Astrocyte (in vitro differentiated cells and primary cell): ENCODE measurements around the gene SELE.
"Not testable (repeated sequence)": the region's sequence is repeated elsewhere in the genome, so short reads cannot be mapped to it uniquely, and the experiment has no call there.

Experiments used
- EZH2 ChIP-seq: IDR thresholded peaks from 2 replicates; pipeline ENCODE4 v1.6.1; 2012; ENCODE audit warnings: mild to moderate bottlenecking, low read length, inconsistent platforms; ENCODE audit not compliant: insufficient read depth
- TF ChIP-seq, protein P1 (sequence below): IDR thresholded peaks from 2 replicates; pipeline ENCODE4 v1.5.1; 2011; ENCODE audit warnings: low read depth, mild to moderate bottlenecking, inconsistent platforms, low read length, moderate library complexity; ENCODE audit not compliant: insufficient read depth

DNA sequence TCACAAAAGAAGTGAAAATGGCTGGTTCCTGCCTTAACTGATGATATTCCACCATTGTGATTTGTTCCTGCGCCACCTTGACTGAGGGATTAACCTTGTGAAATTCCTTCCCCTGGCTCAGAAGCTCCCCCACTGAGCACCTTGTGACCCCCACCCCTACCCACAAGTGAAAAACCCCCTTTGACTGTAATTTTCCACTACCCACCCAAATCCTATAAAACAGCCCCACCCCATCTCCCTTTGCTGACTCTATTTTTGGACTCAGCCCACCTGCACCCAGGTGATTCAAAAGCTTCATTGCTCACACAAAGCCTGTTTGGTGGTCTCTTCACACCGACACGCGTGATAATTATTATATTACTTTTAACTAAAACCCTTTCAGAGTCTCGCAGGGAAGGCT lies 45.5 kb downstream of the SELE start:
- TF ChIP-seq, protein P1, sequence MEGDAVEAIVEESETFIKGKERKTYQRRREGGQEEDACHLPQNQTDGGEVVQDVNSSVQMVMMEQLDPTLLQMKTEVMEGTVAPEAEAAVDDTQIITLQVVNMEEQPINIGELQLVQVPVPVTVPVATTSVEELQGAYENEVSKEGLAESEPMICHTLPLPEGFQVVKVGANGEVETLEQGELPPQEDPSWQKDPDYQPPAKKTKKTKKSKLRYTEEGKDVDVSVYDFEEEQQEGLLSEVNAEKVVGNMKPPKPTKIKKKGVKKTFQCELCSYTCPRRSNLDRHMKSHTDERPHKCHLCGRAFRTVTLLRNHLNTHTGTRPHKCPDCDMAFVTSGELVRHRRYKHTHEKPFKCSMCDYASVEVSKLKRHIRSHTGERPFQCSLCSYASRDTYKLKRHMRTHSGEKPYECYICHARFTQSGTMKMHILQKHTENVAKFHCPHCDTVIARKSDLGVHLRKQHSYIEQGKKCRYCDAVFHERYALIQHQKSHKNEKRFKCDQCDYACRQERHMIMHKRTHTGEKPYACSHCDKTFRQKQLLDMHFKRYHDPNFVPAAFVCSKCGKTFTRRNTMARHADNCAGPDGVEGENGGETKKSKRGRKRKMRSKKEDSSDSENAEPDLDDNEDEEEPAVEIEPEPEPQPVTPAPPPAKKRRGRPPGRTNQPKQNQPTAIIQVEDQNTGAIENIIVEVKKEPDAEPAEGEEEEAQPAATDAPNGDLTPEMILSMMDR = not testable (repeated sequence)
- not testable (repeated sequence) for TF ChIP-seq EZH2
